Measurements from ENCODE around the gene P3R3URF. TPM values are rescaled to one million over a fixed set of nuclear protein-coding genes. Genes with fewer than 3 reads are reported as not detected.

The P3R3URF gene
- total and polyA plus RNA-seq, 9 of the 15 experiments (the other 6 are each of a cell fraction or from before 2014, with no cell fraction given), result not detected

- 0 out of 2 replicates have a peak, but pooled peaks have one; percentile 59 for TF ChIP-seq STAT6 (CRISPR knock-in tag; IDR thresholded peaks at IDR 0.05)
- TF ChIP-seq RREB1 (CRISPR knock-in tag; IDR thresholded peaks at IDR 0.05), result 0 out of 2 replicates have a peak, but pooled peaks have one; percentile 35
- no peak for TF ChIP-seq ARNT (IDR thresholded peaks at IDR 0.05)
- no peak for TF ChIP-seq ELF2 (CRISPR knock-in tag; IDR thresholded peaks at IDR 0.05)
- 0 out of 2 replicates have a peak, but pooled peaks have one; percentile 40 for TF ChIP-seq HDAC2 (IDR thresholded peaks at IDR 0.05)
- TF ChIP-seq ATF1 (CRISPR knock-in tag; IDR thresholded peaks at IDR 0.05), result no peak
- TF ChIP-seq ATF1 (tag; IDR thresholded peaks at IDR 0.05), result 0 out of 2 replicates have a peak, but pooled peaks have one; percentile 28
- TF ChIP-seq ZNF143 (CRISPR knock-in tag; IDR thresholded peaks at IDR 0.05), result no peak
- TF ChIP-seq ZNF431 (CRISPR knock-in tag; IDR thresholded peaks at IDR 0.05), result peak; percentile 57; the same call in 1 of the 2 replicates
- no peak; the same call in 1 of the 2 replicates for TF ChIP-seq BCOR (IDR thresholded peaks at IDR 0.05)
- TF ChIP-seq MCM3 (IDR thresholded peaks at IDR 0.05), result no peak
- TF ChIP-seq ZNF668 (CRISPR knock-in tag; IDR thresholded peaks at IDR 0.05), result no peak
- TF ChIP-seq ZNF23 (CRISPR knock-in tag; IDR thresholded peaks at IDR 0.05), result no peak
- TF ChIP-seq, protein P1, sequence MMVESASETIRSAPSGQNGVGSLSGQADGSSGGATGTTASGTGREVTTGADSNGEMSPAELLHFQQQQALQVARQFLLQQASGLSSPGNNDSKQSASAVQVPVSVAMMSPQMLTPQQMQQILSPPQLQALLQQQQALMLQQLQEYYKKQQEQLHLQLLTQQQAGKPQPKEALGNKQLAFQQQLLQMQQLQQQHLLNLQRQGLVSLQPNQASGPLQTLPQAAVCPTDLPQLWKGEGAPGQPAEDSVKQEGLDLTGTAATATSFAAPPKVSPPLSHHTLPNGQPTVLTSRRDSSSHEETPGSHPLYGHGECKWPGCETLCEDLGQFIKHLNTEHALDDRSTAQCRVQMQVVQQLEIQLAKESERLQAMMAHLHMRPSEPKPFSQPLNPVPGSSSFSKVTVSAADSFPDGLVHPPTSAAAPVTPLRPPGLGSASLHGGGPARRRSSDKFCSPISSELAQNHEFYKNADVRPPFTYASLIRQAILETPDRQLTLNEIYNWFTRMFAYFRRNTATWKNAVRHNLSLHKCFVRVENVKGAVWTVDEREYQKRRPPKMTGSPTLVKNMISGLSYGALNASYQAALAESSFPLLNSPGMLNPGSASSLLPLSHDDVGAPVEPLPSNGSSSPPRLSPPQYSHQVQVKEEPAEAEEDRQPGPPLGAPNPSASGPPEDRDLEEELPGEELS (CRISPR knock-in tag; IDR thresholded peaks at IDR 0.05; ENCODE audit: borderline replicate concordance), result no peak
- TF ChIP-seq SREBF1 (IDR thresholded peaks at IDR 0.05; ENCODE audit: borderline replicate concordance, low read depth, low read length), result no peak
- TF ChIP-seq ZNF282 (CRISPR knock-in tag; IDR thresholded peaks at IDR 0.05), result no peak
- peak; percentile 93 for TF ChIP-seq MEF2A (IDR thresholded peaks at IDR 0.05; ENCODE audit: control insufficient read depth, low read depth, low read length)
- TF ChIP-seq CBX3 (IDR thresholded peaks at IDR 0.05; ENCODE audit: borderline replicate concordance in 1 of 2, low read length in 2 of 2), result no peak
Measured at GRCh38 chr1:46173361-46173856, 2.9 kb downstream of the P3R3URF start (continued).
